ENCODE data around the gene FGF22. TPM values are rescaled to one million over a fixed set of nuclear protein-coding genes. Genes with fewer than 3 reads are reported as not detected.
A peak's percentile ranks its signal among the peaks of the same experiment; 100 is the strongest.

The FGF22 gene
- total and polyA plus RNA-seq, 7 experiments from 2014 or later: 0.17 to 1.8 (median 0.95) TPM; not detected in 3

- no peaks in the 10 kb centered on the region for H3K36me3 Mint-ChIP-seq
- H3K36me3 ChIP-seq (ENCODE audit: control insufficient read depth in 2 of 3, insufficient read depth in 3 of 3, low read length in 3 of 3): no peaks in the 10 kb centered on the region
- no peaks in the 10 kb centered on the region for H3K9me3 Mint-ChIP-seq
- peak overlapping the region; percentile 77 to 95 (median 92) for H3K4me3 Mint-ChIP-seq
- H3K4me1 Mint-ChIP-seq: peaks cover 0 to 8% (median 0%) of the 10 kb centered on the region in 7 donors
- H3K27ac Mint-ChIP-seq: peak overlapping the region; percentile 89 to 100 (median 98)
- ChIA-PET POLR2A (interaction anchor here (1.0 to 1.4 kb wide), 4 partner anchors 18 to 588 kb away, joined by 3 to 11 read pairs (median 4); partner anchors contain the start of genes BSG, CIRBP and RNF126), CTCF (no interaction called here)
- peaks cover 0 to 5% (median 0%) of the 10 kb centered on the region in 5 donors for H3K27me3 Mint-ChIP-seq
- peak in 7 of 9 donors; percentile 33 to 49 (median 41) for DNase-seq
- intact Hi-C loops (cut with micrococcal nuclease): loop anchor here (2.0 to 5.0 kb wide), 7 partner anchors 51 to 491 kb away; partner anchors contain the start of genes POLR2E (in 1 of the 2), SBNO2 (in 1 of the 2), TPGS1 (in 1 of the 2) and WDR18 (in 1 of the 2)
- H3K27ac ChIP-seq (ENCODE audit: low read depth, low read length): peak overlapping the region; percentile 82
- peaks cover 5 to 12% of the 10 kb centered on the region in 2 donors for H3K4me1 ChIP-seq (ENCODE audit: control insufficient read depth in 2 of 2, insufficient read depth in 2 of 2, low read length in 2 of 2)
- peak overlapping the region; percentile 78 for H3K4me3 ChIP-seq (ENCODE audit: low read length)
- no peaks in the 10 kb centered on the region for H3K9me3 ChIP-seq (ENCODE audit: control insufficient read depth in 2 of 3, low read length in 3 of 3)
- H3K27me3 ChIP-seq (ENCODE audit: control insufficient read depth in 2 of 2, insufficient read depth in 2 of 2, low read length in 2 of 2): no peaks in the 10 kb centered on the region
- ATAC-seq: no peak
Measured at GRCh38 chr19:681029-682019, 41.6 kb downstream of the FGF22 start.

DNA sequence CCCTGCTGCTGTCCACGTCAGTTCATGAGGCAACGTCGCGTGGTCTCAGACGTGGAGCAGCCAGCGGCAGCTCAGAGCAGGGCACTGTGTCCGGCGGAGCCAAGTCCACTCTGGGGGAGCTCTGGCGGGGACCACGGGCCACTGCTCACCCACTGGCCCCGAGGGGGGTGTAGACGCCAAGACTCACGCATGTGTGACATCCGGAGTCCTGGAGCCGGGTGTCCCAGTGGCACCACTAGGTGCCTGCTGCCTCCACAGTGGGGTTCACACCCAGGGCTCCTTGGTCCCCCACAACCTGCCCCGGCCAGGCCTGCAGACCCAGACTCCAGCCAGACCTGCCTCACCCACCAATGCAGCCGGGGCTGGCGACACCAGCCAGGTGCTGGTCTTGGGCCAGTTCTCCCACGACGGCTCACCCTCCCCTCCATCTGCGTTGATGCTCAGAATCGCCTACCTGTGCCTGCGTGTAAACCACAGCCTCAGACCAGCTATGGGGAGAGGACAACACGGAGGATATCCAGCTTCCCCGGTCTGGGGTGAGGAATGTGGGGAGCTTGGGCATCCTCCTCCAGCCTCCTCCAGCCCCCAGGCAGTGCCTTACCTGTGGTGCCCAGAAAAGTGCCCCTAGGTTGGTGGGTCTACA lies 43.1 kb downstream of the FGF22 start:
- Mint-ChIP-seq H3K4me1 (peaks cover 0 to 8% (median 0%) of the 10 kb centered on the region in 7 donors), H3K36me3 (no peaks in the 10 kb centered on the region), H3K4me3 (no peak overlapping the region), H3K9me3 (no peaks in the 10 kb centered on the region), H3K27ac (peak overlapping the region in 1 of 9 donors; percentile 13), H3K27me3 (no peaks in the 10 kb centered on the region)
- DNase-seq: no peak
- ChIA-PET POLR2A (no interaction called here), CTCF (no interaction called here)
- ATAC-seq: no peak
- H3K27me3 ChIP-seq (ENCODE audit: control insufficient read depth in 2 of 2, insufficient read depth in 2 of 2, low read length in 2 of 2): no peaks in the 10 kb centered on the region
- H3K9me3 ChIP-seq (ENCODE audit: control insufficient read depth in 2 of 3, low read length in 3 of 3): no peaks in the 10 kb centered on the region
- H3K4me3 ChIP-seq (ENCODE audit: low read length): no peak overlapping the region
- peaks cover 5 to 12% of the 10 kb centered on the region in 2 donors for H3K4me1 ChIP-seq (ENCODE audit: control insufficient read depth in 2 of 2, insufficient read depth in 2 of 2, low read length in 2 of 2)
- intact Hi-C loops (cut with micrococcal nuclease): loop anchor here in 1 of 2 donors (5.0 kb wide), 4 partner anchors 50 to 490 kb away; partner anchors contain the start of genes SBNO2 and WDR18
- no peak overlapping the region for H3K27ac ChIP-seq (ENCODE audit: low read depth, low read length)
- no peaks in the 10 kb centered on the region for H3K36me3 ChIP-seq (ENCODE audit: control insufficient read depth in 2 of 3, insufficient read depth in 3 of 3, low read length in 3 of 3)

GRCh38 chr19:685454-685931 lies 45.8 kb downstream of the FGF22 start:
- Mint-ChIP-seq H3K36me3 (no peaks in the 10 kb centered on the region), H3K27ac (no peak overlapping the region), H3K4me3 (no peak overlapping the region), H3K4me1 (peaks cover 0 to 5% (median 0%) of the 10 kb centered on the region in 7 donors), H3K9me3 (no peaks in the 10 kb centered on the region), H3K27me3 (no peaks in the 10 kb centered on the region)
- Histone ChIP-seq H3K4me1 (ENCODE audit: control insufficient read depth in 2 of 2, insufficient read depth in 2 of 2, low read length in 2 of 2) (peaks cover 0 to 6% of the 10 kb centered on the region in 2 donors), H3K4me3 (ENCODE audit: low read length) (no peak overlapping the region), H3K27me3 (ENCODE audit: control insufficient read depth in 2 of 2, insufficient read depth in 2 of 2, low read length in 2 of 2) (no peaks in the 10 kb centered on the region), H3K27ac (ENCODE audit: low read depth, low read length) (no peak overlapping the region), H3K9me3 (ENCODE audit: control insufficient read depth in 2 of 3, low read length in 3 of 3) (no peaks in the 10 kb centered on the region), H3K36me3 (ENCODE audit: control insufficient read depth in 2 of 3, insufficient read depth in 3 of 3, low read length in 3 of 3) (no peaks in the 10 kb centered on the region)
- ChIA-PET CTCF (no interaction called here), POLR2A (no interaction called here)
- intact Hi-C loops (cut with micrococcal nuclease): no loop called here
- DNase-seq (no peak), ATAC-seq (no peak)

- intact Hi-C loops (cut with micrococcal nuclease): no loop called here
- H3K27me3 ChIP-seq (ENCODE audit: control insufficient read depth in 2 of 2, insufficient read depth in 2 of 2, low read length in 2 of 2): no peaks in the 10 kb centered on the region
- no peaks in the 10 kb centered on the region for H3K27me3 Mint-ChIP-seq
- ATAC-seq (no peak), DNase-seq (no peak)
- no peaks in the 10 kb centered on the region for H3K36me3 ChIP-seq (ENCODE audit: control insufficient read depth in 2 of 3, insufficient read depth in 3 of 3, low read length in 3 of 3)
- H3K4me1 ChIP-seq (ENCODE audit: control insufficient read depth in 2 of 2, insufficient read depth in 2 of 2, low read length in 2 of 2): no peaks in the 10 kb centered on the region
- H3K27ac Mint-ChIP-seq: no peak overlapping the region
- no peaks in the 10 kb centered on the region for H3K9me3 ChIP-seq (ENCODE audit: control insufficient read depth in 2 of 3, low read length in 3 of 3)
- H3K4me1 Mint-ChIP-seq: peaks cover 0 to 1% (median 0%) of the 10 kb centered on the region in 7 donors
- POLR2A ChIA-PET: no interaction called here
- H3K9me3 Mint-ChIP-seq: no peaks in the 10 kb centered on the region
- CTCF ChIA-PET: no interaction called here
- no peak overlapping the region for H3K4me3 ChIP-seq (ENCODE audit: low read length)
- H3K27ac ChIP-seq (ENCODE audit: low read depth, low read length): no peak overlapping the region
- H3K4me3 Mint-ChIP-seq: no peak overlapping the region
- H3K36me3 Mint-ChIP-seq: no peaks in the 10 kb centered on the region
Measured at GRCh38 chr19:686589-687297, 47.1 kb downstream of the FGF22 start.

- H3K27me3 Mint-ChIP-seq: no peaks in the 10 kb centered on the region
- H3K9me3 ChIP-seq (ENCODE audit: control insufficient read depth in 2 of 3, low read length in 3 of 3): no peaks in the 10 kb centered on the region
- no peak overlapping the region for H3K27ac ChIP-seq (ENCODE audit: low read depth, low read length)
- peaks cover 0 to 1% (median 0%) of the 10 kb centered on the region in 7 donors for H3K4me1 Mint-ChIP-seq
- no peaks in the 10 kb centered on the region for H3K36me3 Mint-ChIP-seq
- no peak overlapping the region for H3K4me3 Mint-ChIP-seq
- no peaks in the 10 kb centered on the region for H3K4me1 ChIP-seq (ENCODE audit: control insufficient read depth in 2 of 2, insufficient read depth in 2 of 2, low read length in 2 of 2)
- CTCF ChIA-PET: no interaction called here
- H3K4me3 ChIP-seq (ENCODE audit: low read length): no peak overlapping the region
- no peaks in the 10 kb centered on the region for H3K27me3 ChIP-seq (ENCODE audit: control insufficient read depth in 2 of 2, insufficient read depth in 2 of 2, low read length in 2 of 2)
- ATAC-seq: no peak
- POLR2A ChIA-PET: no interaction called here
- intact Hi-C loops (cut with micrococcal nuclease): no loop called here
- H3K27ac Mint-ChIP-seq: peak overlapping the region in 1 of 9 donors; percentile 79
- H3K36me3 ChIP-seq (ENCODE audit: control insufficient read depth in 2 of 3, insufficient read depth in 3 of 3, low read length in 3 of 3): no peaks in the 10 kb centered on the region
- no peaks in the 10 kb centered on the region for H3K9me3 Mint-ChIP-seq
- no peak for DNase-seq
Measured at GRCh38 chr19:687569-688166, 48.0 kb downstream of the FGF22 start.

GRCh38 chr19:688214-688613 lies 48.5 kb downstream of the FGF22 start:
- no peaks in the 10 kb centered on the region for H3K9me3 Mint-ChIP-seq
- Histone ChIP-seq H3K4me1 (ENCODE audit: control insufficient read depth in 2 of 2, insufficient read depth in 2 of 2, low read length in 2 of 2) (no peaks in the 10 kb centered on the region), H3K27ac (ENCODE audit: low read depth, low read length) (no peak overlapping the region), H3K4me3 (ENCODE audit: low read length) (no peak overlapping the region), H3K9me3 (ENCODE audit: control insufficient read depth in 2 of 3, low read length in 3 of 3) (no peaks in the 10 kb centered on the region), H3K36me3 (ENCODE audit: control insufficient read depth in 2 of 3, insufficient read depth in 3 of 3, low read length in 3 of 3) (no peaks in the 10 kb centered on the region), H3K27me3 (ENCODE audit: control insufficient read depth in 2 of 2, insufficient read depth in 2 of 2, low read length in 2 of 2) (no peaks in the 10 kb centered on the region)
- intact Hi-C loops (cut with micrococcal nuclease): no loop called here
- peaks cover 0 to 1% (median 0%) of the 10 kb centered on the region in 7 donors for H3K4me1 Mint-ChIP-seq
- H3K27me3 Mint-ChIP-seq: no peaks in the 10 kb centered on the region
- ChIA-PET CTCF (interaction anchor here (0.6 kb wide), 1 partner anchor 23 kb away, joined by 4 read pairs; no protein-coding TSS in a partner anchor), POLR2A (no interaction called here)
- DNase-seq: no peak
- ATAC-seq: no peak
- peak overlapping the region in 1 of 9 donors; percentile 79 for H3K27ac Mint-ChIP-seq
- H3K36me3 Mint-ChIP-seq: no peaks in the 10 kb centered on the region
- no peak overlapping the region for H3K4me3 Mint-ChIP-seq
